HEK293 (cell line): ENCODE measurements around the gene ROBO1.

Experiments
- CTCF ChIA-PET: fragments of 350-600 bp; formaldehyde crosslinking; extraction: SDS; loops from one replicate; lab custom pipeline; 2021; ENCODE audit warnings: antibody characterized with exemption; lab: Yijun Ruan, JAX
- POLR2A ChIA-PET: fragments of 300-600 bp; formaldehyde crosslinking; extraction: SDS; loops from one replicate; lab custom pipeline; 2020; ENCODE audit warnings: antibody characterized with exemption, inconsistent platforms; lab: Yijun Ruan, JAX
- H3K27ac ChIP-seq: fragments of 200-500 bp; sonication (Bioruptor generic); 2 replicates; pipeline ENCODE4 v1.5.1; 2014; ENCODE audit warnings: low read depth, low read length, control low read depth, inconsistent platforms; ENCODE audit errors: extremely low read depth
- H3K36me3 ChIP-seq, 2 experiments: fragments of 200-500 bp in 1 of 2; sonication (Bioruptor generic) in 1 of 2; 1 replicate in 1 of 2; 2 replicates in 1 of 2; pipeline ENCODE4 v1.5.1; 2014 to 2017; ENCODE audit warnings: inconsistent platforms in 2 of 2, low read length in 2 of 2; ENCODE audit not compliant: control insufficient read depth in 2 of 2, insufficient read depth in 1 of 2
- H3K4me1 ChIP-seq: fragments of 200-500 bp; sonication (Bioruptor generic); 2 replicates; pipeline ENCODE4 v1.5.1; 2014; ENCODE audit warnings: mild to moderate bottlenecking, low read length, inconsistent platforms; ENCODE audit not compliant: control insufficient read depth, insufficient read depth
- H3K4me3 ChIP-seq: 2 replicates; pipeline ENCODE4 v1.5.1; 2011; ENCODE audit warnings: low read depth, mild to moderate bottlenecking, control low read depth, low read length, moderate library complexity
- H3K9me3 ChIP-seq: fragments of 200-500 bp; sonication (Bioruptor generic); 2 replicates; pipeline ENCODE4 v1.5.1; 2014; ENCODE audit warnings: low read depth, low read length, inconsistent platforms; ENCODE audit not compliant: control insufficient read depth, insufficient read depth
- GLI2 ChIP-seq: fragments of 450-650 bp; formaldehyde crosslinking; IDR thresholded peaks from 2 replicates; pipeline ENCODE4; 2017; ENCODE audit warnings: missing biosample characterization, missing genetic modification characterization, low read depth, borderline replicate concordance
- GLI4 ChIP-seq: fragments of 450-650 bp; formaldehyde crosslinking; IDR thresholded peaks from 2 replicates; pipeline ENCODE4 v1.5.1; 2016; ENCODE audit warnings: missing biosample characterization, missing genetic modification characterization
- HOXC10 ChIP-seq: sonication (generic); formaldehyde crosslinking; IDR thresholded peaks from 2 replicates; pipeline ENCODE4 v1.8.1; 2023; ENCODE audit warnings: mild to moderate bottlenecking, missing genetic modification reagents
- MZF1 ChIP-seq: fragments of 450-650 bp; formaldehyde crosslinking; IDR thresholded peaks from 2 replicates; pipeline ENCODE4 v1.5.1; 2017; ENCODE audit warnings: missing biosample characterization, missing genetic modification characterization, borderline replicate concordance
- RBAK ChIP-seq: fragments of 450-650 bp; formaldehyde crosslinking; IDR thresholded peaks from 2 replicates; pipeline ENCODE4 v1.5.1; 2016; ENCODE audit warnings: missing biosample characterization, missing genetic modification characterization
- TRIM28 ChIP-seq: IDR thresholded peaks from 2 replicates; pipeline ENCODE4 v1.6.1; 2011; ENCODE audit warnings: low read length, control low read depth, borderline replicate concordance
- WT1 ChIP-seq: fragments of 450-650 bp; formaldehyde crosslinking; IDR thresholded peaks from 2 replicates; pipeline ENCODE4 v1.5.1; 2016; ENCODE audit warnings: missing biosample characterization, missing genetic modification characterization
- ZFP37 ChIP-seq: fragments of 450-650 bp; formaldehyde crosslinking; IDR thresholded peaks from 2 replicates; pipeline ENCODE4 v1.5.1; 2016; ENCODE audit warnings: missing biosample characterization, missing genetic modification characterization
- ZNF133 ChIP-seq: fragments of 450-650 bp; formaldehyde crosslinking; IDR thresholded peaks from 2 replicates; pipeline ENCODE4 v1.5.1; 2016; ENCODE audit warnings: missing biosample characterization, missing genetic modification characterization
- ZNF169 ChIP-seq: fragments of 450-650 bp; formaldehyde crosslinking; IDR thresholded peaks from 2 replicates; pipeline ENCODE4 v1.5.1; 2016; ENCODE audit warnings: missing biosample characterization, missing genetic modification characterization
- ZNF175 ChIP-seq: fragments of 450-650 bp; formaldehyde crosslinking; IDR thresholded peaks from 2 replicates; pipeline ENCODE4 v1.5.1; 2016; ENCODE audit warnings: missing biosample characterization, missing genetic modification characterization
- ZNF19 ChIP-seq: fragments of 450-650 bp; formaldehyde crosslinking; IDR thresholded peaks from 2 replicates; pipeline ENCODE4; 2016; ENCODE audit warnings: missing biosample characterization, missing genetic modification characterization, low read depth
- ZNF2 ChIP-seq: fragments of 450-650 bp; formaldehyde crosslinking; IDR thresholded peaks from 2 replicates; pipeline ENCODE4 v1.5.1; 2016; ENCODE audit warnings: missing biosample characterization, missing genetic modification characterization
- ZNF211 ChIP-seq: fragments of 450-650 bp; formaldehyde crosslinking; IDR thresholded peaks from 2 replicates; pipeline ENCODE4 v1.5.1; 2016; ENCODE audit warnings: low read depth, missing biosample characterization, missing genetic modification characterization
- ZNF24 ChIP-seq: fragments of 450-650 bp; formaldehyde crosslinking; IDR thresholded peaks from 2 replicates; pipeline ENCODE4 v1.5.1; 2016; ENCODE audit warnings: missing biosample characterization, missing genetic modification characterization
- ZNF274 ChIP-seq, 2 experiments: fragments of 200-500 bp in 1 of 2; fragments of 450-650 bp in 1 of 2; sonication (Bioruptor generic) in 1 of 2; formaldehyde crosslinking in 1 of 2; IDR thresholded peaks; 2 replicates each; pipeline versions ENCODE4 v1.5.1 to v1.6.1; 2014 to 2016; ENCODE audit warnings: borderline replicate concordance in 1 of 2, inconsistent platforms in 1 of 2, low read length in 1 of 2, missing biosample characterization in 1 of 2, missing genetic modification characterization in 1 of 2
- ZNF335 ChIP-seq: fragments of 450-650 bp; formaldehyde crosslinking; conservative IDR thresholded peaks from 2 replicates; pipeline ENCODE4 v1.5.1; 2016; ENCODE audit warnings: missing biosample characterization, missing genetic modification characterization
- ZNF394 ChIP-seq: fragments of 450-650 bp; formaldehyde crosslinking; IDR thresholded peaks from 2 replicates; pipeline ENCODE4 v1.5.1; 2016; ENCODE audit warnings: missing biosample characterization, missing genetic modification characterization, mild to moderate bottlenecking, moderate library complexity, borderline replicate concordance
- ZNF514 ChIP-seq: fragments of 450-650 bp; formaldehyde crosslinking; IDR thresholded peaks from 2 replicates; pipeline ENCODE4 v1.5.1; 2016; ENCODE audit warnings: missing biosample characterization, missing genetic modification characterization
- ZNF571 ChIP-seq: fragments of 450-650 bp; formaldehyde crosslinking; IDR thresholded peaks from 2 replicates; pipeline ENCODE4 v1.5.0; 2017; ENCODE audit warnings: missing biosample characterization, missing genetic modification characterization
- ZNF658 ChIP-seq: fragments of 450-650 bp; formaldehyde crosslinking; IDR thresholded peaks from 2 replicates; pipeline ENCODE4; 2016; ENCODE audit warnings: missing biosample characterization, missing genetic modification characterization
- ZNF707 ChIP-seq: fragments of 450-650 bp; formaldehyde crosslinking; IDR thresholded peaks from 2 replicates; pipeline ENCODE4 v1.5.1; 2016; ENCODE audit warnings: missing biosample characterization, missing genetic modification characterization
- ZSCAN30 ChIP-seq: fragments of 450-650 bp; IDR thresholded peaks from 2 replicates; pipeline ENCODE4 v1.5.1; 2018; ENCODE audit warnings: missing biosample characterization, mild to moderate bottlenecking, missing genetic modification characterization, moderate library complexity
- TF ChIP-seq, protein P1 (sequence below): fragments of 450-650 bp; formaldehyde crosslinking; IDR thresholded peaks from 2 replicates; pipeline ENCODE4 v1.5.1; 2016; ENCODE audit warnings: missing biosample characterization, missing genetic modification characterization
- TF ChIP-seq, protein P2 (sequence below): fragments of 450-650 bp; formaldehyde crosslinking; IDR thresholded peaks from 2 replicates; pipeline ENCODE4 v1.5.1; 2016; ENCODE audit warnings: missing biosample characterization, missing genetic modification characterization

The ROBO1 gene

DNA sequence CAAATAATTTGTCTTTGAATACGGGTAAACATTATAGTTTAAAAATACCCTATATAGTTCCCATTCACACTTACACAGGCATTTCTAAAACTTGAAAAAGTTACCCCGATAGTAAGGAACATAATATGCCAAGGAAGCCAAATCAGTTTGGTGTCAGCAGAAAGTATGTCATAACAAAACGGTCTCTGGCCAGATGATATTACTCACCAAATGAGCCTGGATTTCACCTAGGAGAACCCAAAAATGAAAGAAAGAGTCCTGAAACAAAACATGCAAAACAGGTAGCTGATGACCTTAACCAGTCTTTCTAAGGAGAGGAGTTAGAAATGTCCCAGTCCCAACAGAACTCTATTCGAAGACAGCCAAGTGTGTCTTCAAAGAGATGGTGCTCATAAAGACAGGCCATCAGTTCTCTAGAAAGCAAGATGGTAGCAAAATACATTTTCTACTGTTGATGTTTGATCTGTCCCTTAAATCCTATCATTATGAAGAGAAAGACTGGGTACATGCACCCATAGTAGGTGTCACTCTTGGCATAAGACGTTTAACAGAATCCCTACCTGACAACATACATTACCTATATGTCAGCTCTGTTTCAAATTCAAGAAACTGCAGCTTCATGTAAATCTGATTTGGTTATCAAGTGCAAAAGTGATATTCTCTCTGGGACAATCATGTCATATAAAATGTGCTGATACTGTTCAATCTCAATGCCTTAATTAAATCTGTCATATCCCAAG is 942.5 kb downstream of the ROBO1 start:
- CTCF ChIA-PET, result interaction anchor here (0.6 kb wide), 1 partner anchor 25 kb away, joined by 3 read pairs; no protein-coding TSS in a partner anchor
- TF ChIP-seq ZSCAN30 (tag by site-specific recombination) (no peak), HOXC10 (CRISPR knock-in tag) (no peak), MZF1 (no peak), ZNF335 (tag by site-specific recombination) (no peak), ZNF658 (tag by site-specific recombination) (no peak), ZNF571 (no peak), ZNF274 (IDR thresholded peaks at IDR 0.05; ENCODE audit: low read length) (no peak), ZNF274 (tag by site-specific recombination; IDR thresholded peaks at IDR 0.05; ENCODE audit: borderline replicate concordance) (no peak), ZNF24 (tag by site-specific recombination) (no peak), GLI2 (no peak), WT1 (no peak)
- Histone ChIP-seq H3K9me3 (no peaks in the 10 kb centered on the region), H3K4me3 (no peak overlapping the region), H3K27ac (no peak overlapping the region), H3K4me1 (no peaks in the 10 kb centered on the region), H3K36me3 (no peaks in the 10 kb centered on the region)
- POLR2A ChIA-PET, result no interaction called here

DNA sequence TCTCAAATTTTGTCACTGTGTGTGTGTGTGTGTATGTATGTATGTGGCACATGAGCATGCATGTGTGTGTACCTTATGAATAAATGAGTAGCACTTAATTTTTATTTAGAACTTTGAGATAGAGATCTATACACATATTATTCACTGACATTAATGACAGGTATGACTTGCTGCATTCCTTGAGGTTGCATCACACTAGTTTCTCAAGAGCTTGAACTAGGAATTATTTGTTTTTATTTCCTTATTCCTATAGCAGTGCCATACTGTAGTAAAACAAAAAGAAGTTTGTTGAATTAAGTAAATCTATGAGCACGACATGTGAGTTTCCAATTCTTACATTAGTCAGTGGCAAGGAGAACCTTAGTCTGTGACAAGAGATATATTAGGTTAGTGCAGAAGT is 943.9 kb downstream of the ROBO1 start:
- ChIA-PET CTCF (no interaction called here), POLR2A (interaction anchor here (0.6 kb wide), 1 partner anchor 14 kb away, joined by 5 read pairs; no protein-coding TSS in a partner anchor)
- TF ChIP-seq, protein P1, sequence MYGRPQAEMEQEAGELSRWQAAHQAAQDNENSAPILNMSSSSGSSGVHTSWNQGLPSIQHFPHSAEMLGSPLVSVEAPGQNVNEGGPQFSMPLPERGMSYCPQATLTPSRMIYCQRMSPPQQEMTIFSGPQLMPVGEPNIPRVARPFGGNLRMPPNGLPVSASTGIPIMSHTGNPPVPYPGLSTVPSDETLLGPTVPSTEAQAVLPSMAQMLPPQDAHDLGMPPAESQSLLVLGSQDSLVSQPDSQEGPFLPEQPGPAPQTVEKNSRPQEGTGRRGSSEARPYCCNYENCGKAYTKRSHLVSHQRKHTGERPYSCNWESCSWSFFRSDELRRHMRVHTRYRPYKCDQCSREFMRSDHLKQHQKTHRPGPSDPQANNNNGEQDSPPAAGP (tag by site-specific recombination), result no peak
- TF ChIP-seq GLI4 (tag by site-specific recombination), result no peak
- TF ChIP-seq RBAK (tag by site-specific recombination), result no peak
- TF ChIP-seq, protein P2, sequence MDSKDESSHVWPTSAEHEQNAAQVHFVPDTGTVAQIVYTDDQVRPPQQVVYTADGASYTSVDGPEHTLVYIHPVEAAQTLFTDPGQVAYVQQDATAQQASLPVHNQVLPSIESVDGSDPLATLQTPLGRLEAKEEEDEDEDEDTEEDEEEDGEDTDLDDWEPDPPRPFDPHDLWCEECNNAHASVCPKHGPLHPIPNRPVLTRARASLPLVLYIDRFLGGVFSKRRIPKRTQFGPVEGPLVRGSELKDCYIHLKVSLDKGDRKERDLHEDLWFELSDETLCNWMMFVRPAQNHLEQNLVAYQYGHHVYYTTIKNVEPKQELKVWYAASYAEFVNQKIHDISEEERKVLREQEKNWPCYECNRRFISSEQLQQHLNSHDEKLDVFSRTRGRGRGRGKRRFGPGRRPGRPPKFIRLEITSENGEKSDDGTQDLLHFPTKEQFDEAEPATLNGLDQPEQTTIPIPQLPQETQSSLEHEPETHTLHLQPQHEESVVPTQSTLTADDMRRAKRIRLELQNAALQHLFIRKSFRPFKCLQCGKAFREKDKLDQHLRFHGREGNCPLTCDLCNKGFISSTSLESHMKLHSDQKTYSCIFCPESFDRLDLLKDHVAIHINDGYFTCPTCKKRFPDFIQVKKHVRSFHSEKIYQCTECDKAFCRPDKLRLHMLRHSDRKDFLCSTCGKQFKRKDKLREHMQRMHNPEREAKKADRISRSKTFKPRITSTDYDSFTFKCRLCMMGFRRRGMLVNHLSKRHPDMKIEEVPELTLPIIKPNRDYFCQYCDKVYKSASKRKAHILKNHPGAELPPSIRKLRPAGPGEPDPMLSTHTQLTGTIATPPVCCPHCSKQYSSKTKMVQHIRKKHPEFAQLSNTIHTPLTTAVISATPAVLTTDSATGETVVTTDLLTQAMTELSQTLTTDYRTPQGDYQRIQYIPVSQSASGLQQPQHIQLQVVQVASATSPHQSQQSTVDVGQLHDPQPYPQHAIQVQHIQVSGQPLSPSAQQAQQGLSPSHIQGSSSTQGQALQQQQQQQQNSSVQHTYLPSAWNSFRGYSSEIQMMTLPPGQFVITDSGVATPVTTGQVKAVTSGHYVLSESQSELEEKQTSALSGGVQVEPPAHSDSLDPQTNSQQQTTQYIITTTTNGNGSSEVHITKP (tag by site-specific recombination), result no peak
- no peak for TF ChIP-seq ZNF211 (tag by site-specific recombination)
- no peak for TF ChIP-seq ZNF133 (tag by site-specific recombination)
- no peak for TF ChIP-seq ZNF394 (tag by site-specific recombination)
- TF ChIP-seq WT1, result no peak
- TF ChIP-seq ZNF707 (tag by site-specific recombination), result no peak
- TF ChIP-seq ZNF514 (tag by site-specific recombination), result no peak
- no peak for TF ChIP-seq ZNF175 (tag by site-specific recombination)
- no peak for TF ChIP-seq ZNF169 (tag by site-specific recombination)
- TF ChIP-seq GLI2, result no peak
- TF ChIP-seq ZNF19 (tag by site-specific recombination), result no peak
- TF ChIP-seq ZNF2 (tag by site-specific recombination), result no peak
- TF ChIP-seq ZFP37 (tag by site-specific recombination), result no peak
- no peak for TF ChIP-seq TRIM28
- Histone ChIP-seq H3K9me3 (no peaks in the 10 kb centered on the region), H3K4me1 (no peaks in the 10 kb centered on the region), H3K36me3 (no peaks in the 10 kb centered on the region), H3K4me3 (no peak overlapping the region), H3K27ac (no peak overlapping the region)
